ENCODE measurements around the gene UBN1.

The UBN1 gene

GRCh38 chr16:4806280-4806679 lies 41.0 kb upstream of the UBN1 start:
- H3K9ac ChIP-seq (ENCODE audit: insufficient read length, low read depth): no peak overlapping the region
- H3K4me3 ChIP-seq (ENCODE audit: insufficient read length, low read depth): no peak overlapping the region
- peaks cover 64% of the 10 kb centered on the region for H3K36me3 ChIP-seq (ENCODE audit: insufficient read depth, insufficient read length, low read length)
- DNase-seq (ENCODE audit: low read depth, low spot score): no peak
- TF ChIP-seq YY1 (IDR thresholded peaks at IDR 0.05; ENCODE audit: insufficient read depth, insufficient read length): no peak
- TF ChIP-seq SUZ12 (IDR thresholded peaks at IDR 0.05; ENCODE audit: extremely low read depth, insufficient read depth, insufficient read length): no peak
- no peak for TF ChIP-seq ZNF274 (IDR thresholded peaks at IDR 0.05; ENCODE audit: low read depth, low read length)
- H3K9me3 ChIP-seq (ENCODE audit: insufficient read depth, low read length): no peaks in the 10 kb centered on the region
- H3K4me1 ChIP-seq (ENCODE audit: insufficient read depth, insufficient read length): peaks cover 23% of the 10 kb centered on the region
- no peaks in the 10 kb centered on the region for H3K27me3 ChIP-seq (ENCODE audit: insufficient read depth, insufficient read length)

- no peak overlapping the region for H3K4me3 ChIP-seq (ENCODE audit: insufficient read length, low read depth)
- no peak overlapping the region for H3K9ac ChIP-seq (ENCODE audit: insufficient read length, low read depth)
- no peak for DNase-seq (ENCODE audit: low read depth, low spot score)
- peaks cover 82% of the 10 kb centered on the region for H3K36me3 ChIP-seq (ENCODE audit: insufficient read depth, insufficient read length, low read length)
- H3K9me3 ChIP-seq (ENCODE audit: insufficient read depth, low read length): no peaks in the 10 kb centered on the region
- no peaks in the 10 kb centered on the region for H3K27me3 ChIP-seq (ENCODE audit: insufficient read depth, insufficient read length)
- TF ChIP-seq ZNF274 (IDR thresholded peaks at IDR 0.05; ENCODE audit: low read depth, low read length) (no peak), SUZ12 (IDR thresholded peaks at IDR 0.05; ENCODE audit: extremely low read depth, insufficient read depth, insufficient read length) (no peak), YY1 (IDR thresholded peaks at IDR 0.05; ENCODE audit: insufficient read depth, insufficient read length) (no peak)
- H3K4me1 ChIP-seq (ENCODE audit: insufficient read depth, insufficient read length): peaks cover 8% of the 10 kb centered on the region
Observed at GRCh38 chr16:4811242-4811641, 36.0 kb upstream of the UBN1 start.

GRCh38 chr16:4811773-4812172 lies 35.5 kb upstream of the UBN1 start:
- TF ChIP-seq SUZ12 (IDR thresholded peaks at IDR 0.05; ENCODE audit: extremely low read depth, insufficient read depth, insufficient read length): no peak
- no peak for TF ChIP-seq YY1 (IDR thresholded peaks at IDR 0.05; ENCODE audit: insufficient read depth, insufficient read length)
- no peak for TF ChIP-seq ZNF274 (IDR thresholded peaks at IDR 0.05; ENCODE audit: low read depth, low read length)

GRCh38 chr16:4813251-4814003 lies 33.9 kb upstream of the UBN1 start:
- Histone ChIP-seq H3K27me3 (ENCODE audit: insufficient read depth, insufficient read length) (no peaks in the 10 kb centered on the region), H3K9ac (ENCODE audit: insufficient read length, low read depth) (no peak overlapping the region), H3K4me3 (ENCODE audit: insufficient read length, low read depth) (no peak overlapping the region), H3K4me1 (ENCODE audit: insufficient read depth, insufficient read length) (peaks cover 8% of the 10 kb centered on the region), H3K9me3 (ENCODE audit: insufficient read depth, low read length) (no peaks in the 10 kb centered on the region), H3K36me3 (ENCODE audit: insufficient read depth, insufficient read length, low read length) (peaks cover 82% of the 10 kb centered on the region)
- no peak for DNase-seq (ENCODE audit: low read depth, low spot score)
- TF ChIP-seq ZNF274 (IDR thresholded peaks at IDR 0.05; ENCODE audit: low read depth, low read length) (no peak), YY1 (IDR thresholded peaks at IDR 0.05; ENCODE audit: insufficient read depth, insufficient read length) (no peak), SUZ12 (IDR thresholded peaks at IDR 0.05; ENCODE audit: extremely low read depth, insufficient read depth, insufficient read length) (no peak)

More at GRCh38 chr16:4811773-4812172, 35.5 kb upstream of the UBN1 start:
- H3K9me3 ChIP-seq (ENCODE audit: insufficient read depth, low read length): no peaks in the 10 kb centered on the region
- DNase-seq (ENCODE audit: low read depth, low spot score): no peak
- H3K27me3 ChIP-seq (ENCODE audit: insufficient read depth, insufficient read length): no peaks in the 10 kb centered on the region
- H3K4me3 ChIP-seq (ENCODE audit: insufficient read length, low read depth): no peak overlapping the region
- peaks cover 8% of the 10 kb centered on the region for H3K4me1 ChIP-seq (ENCODE audit: insufficient read depth, insufficient read length)
- peaks cover 83% of the 10 kb centered on the region for H3K36me3 ChIP-seq (ENCODE audit: insufficient read depth, insufficient read length, low read length)
- H3K9ac ChIP-seq (ENCODE audit: insufficient read length, low read depth): no peak overlapping the region

- peaks cover 82% of the 10 kb centered on the region for H3K36me3 ChIP-seq (ENCODE audit: insufficient read depth, insufficient read length, low read length)
Observed at GRCh38 chr16:4814046-4814445, 33.2 kb upstream of the UBN1 start.

GRCh38 chr16:4814542-4815173 lies 32.6 kb upstream of the UBN1 start:
- no peak for DNase-seq (ENCODE audit: low read depth, low spot score)
- no peak for TF ChIP-seq ZNF274 (IDR thresholded peaks at IDR 0.05; ENCODE audit: low read depth, low read length)
- no peak for TF ChIP-seq SUZ12 (IDR thresholded peaks at IDR 0.05; ENCODE audit: extremely low read depth, insufficient read depth, insufficient read length)
- TF ChIP-seq YY1 (IDR thresholded peaks at IDR 0.05; ENCODE audit: insufficient read depth, insufficient read length): no peak
- peaks cover 8% of the 10 kb centered on the region for H3K4me1 ChIP-seq (ENCODE audit: insufficient read depth, insufficient read length)
- no peak overlapping the region for H3K9ac ChIP-seq (ENCODE audit: insufficient read length, low read depth)
- no peak overlapping the region for H3K4me3 ChIP-seq (ENCODE audit: insufficient read length, low read depth)
- H3K9me3 ChIP-seq (ENCODE audit: insufficient read depth, low read length): no peaks in the 10 kb centered on the region
- H3K27me3 ChIP-seq (ENCODE audit: insufficient read depth, insufficient read length): no peaks in the 10 kb centered on the region
- peaks cover 83% of the 10 kb centered on the region for H3K36me3 ChIP-seq (ENCODE audit: insufficient read depth, insufficient read length, low read length)

More at GRCh38 chr16:4814046-4814445, 33.2 kb upstream of the UBN1 start:
- no peak overlapping the region for H3K4me3 ChIP-seq (ENCODE audit: insufficient read length, low read depth)
- H3K27me3 ChIP-seq (ENCODE audit: insufficient read depth, insufficient read length): no peaks in the 10 kb centered on the region
- H3K9me3 ChIP-seq (ENCODE audit: insufficient read depth, low read length): no peaks in the 10 kb centered on the region
- no peak for TF ChIP-seq YY1 (IDR thresholded peaks at IDR 0.05; ENCODE audit: insufficient read depth, insufficient read length)
- no peak for TF ChIP-seq SUZ12 (IDR thresholded peaks at IDR 0.05; ENCODE audit: extremely low read depth, insufficient read depth, insufficient read length)
- no peak for TF ChIP-seq ZNF274 (IDR thresholded peaks at IDR 0.05; ENCODE audit: low read depth, low read length)
- H3K9ac ChIP-seq (ENCODE audit: insufficient read length, low read depth): no peak overlapping the region
- H3K4me1 ChIP-seq (ENCODE audit: insufficient read depth, insufficient read length): peaks cover 8% of the 10 kb centered on the region
- no peak for DNase-seq (ENCODE audit: low read depth, low spot score)

- Histone ChIP-seq H3K9me3 (ENCODE audit: insufficient read depth, low read length) (no peaks in the 10 kb centered on the region), H3K4me1 (ENCODE audit: insufficient read depth, insufficient read length) (no peaks in the 10 kb centered on the region), H3K36me3 (ENCODE audit: insufficient read depth, insufficient read length, low read length) (peaks cover 86% of the 10 kb centered on the region), H3K27me3 (ENCODE audit: insufficient read depth, insufficient read length) (no peaks in the 10 kb centered on the region), H3K9ac (ENCODE audit: insufficient read length, low read depth) (no peak overlapping the region), H3K4me3 (ENCODE audit: insufficient read length, low read depth) (no peak overlapping the region)
- TF ChIP-seq YY1 (IDR thresholded peaks at IDR 0.05; ENCODE audit: insufficient read depth, insufficient read length) (no peak), SUZ12 (IDR thresholded peaks at IDR 0.05; ENCODE audit: extremely low read depth, insufficient read depth, insufficient read length) (no peak), ZNF274 (IDR thresholded peaks at IDR 0.05; ENCODE audit: low read depth, low read length) (no peak)
- DNase-seq (ENCODE audit: low read depth, low spot score): no peak
Observed at GRCh38 chr16:4820652-4821051, 26.6 kb upstream of the UBN1 start.
